T-helper 2 cell treated with Interferon-gamma antibody and Interleukin-4, amounts not matched to agents 100 ng/mL and 5 ng/mL, for 36 hours (primary cell): ENCODE measurements around the gene ENTR1. TPM values are rescaled to one million over a fixed set of nuclear protein-coding genes. Genes with fewer than 3 reads are reported as not detected.

Source experiments
- intact Hi-C: fragments of 100-400 bp; cut with micrococcal nuclease; formaldehyde crosslinking; loops from one replicate; pipeline ENCODE4 v1.15.1; 2023
- total RNA-seq: library from RNA; stranded (reverse); gene quantifications from 2 replicates; pipeline ENCODE4 v1.2.3, GENCODE V29; 2022

The ENTR1 gene
- total RNA-seq, 1 donor from 2014 or later: 69.9 TPM

GRCh38 chr9:136421791-136422190 lies 11.4 kb upstream of the ENTR1 start:
- intact Hi-C loops: no loop called here

- intact Hi-C loops: no loop called here
Measured at GRCh38 chr9:136419092-136419420, 8.6 kb upstream of the ENTR1 start.

- intact Hi-C loops: no loop called here
Measured at GRCh38 chr9:136418182-136419091, 8.0 kb upstream of the ENTR1 start.

- intact Hi-C loops: no loop called here
Measured at GRCh38 chr9:136416914-136417313, 6.5 kb upstream of the ENTR1 start.

GRCh38 chr9:136416427-136416826 lies 6.0 kb upstream of the ENTR1 start:
- intact Hi-C loops: no loop called here

GRCh38 chr9:136412962-136413361 lies 2.5 kb upstream of the ENTR1 start:
- intact Hi-C loops: no loop called here

- intact Hi-C loops: no loop called here
Measured at GRCh38 chr9:136411378-136411777, 964 bp upstream of the ENTR1 start.

- intact Hi-C loops: loop anchor here (1.0 to 10.0 kb wide), 3 partner anchors 10 to 125 kb away; partner anchors contain the start of genes SEC16A and SNAPC4
Measured at GRCh38 chr9:136409557-136410455, 608 bp downstream of the ENTR1 start.

GRCh38 chr9:136407911-136408310 lies 2.5 kb downstream of the ENTR1 start:
- intact Hi-C loops: loop anchor here (10.0 kb wide), 1 partner anchor 127 kb away; no protein-coding TSS in a partner anchor

- intact Hi-C loops: loop anchor here (10.0 kb wide), 1 partner anchor 128 kb away; no protein-coding TSS in a partner anchor
Measured at GRCh38 chr9:136407061-136407460, 3.4 kb downstream of the ENTR1 start.

- intact Hi-C loops: loop anchor here (10.0 kb wide), 1 partner anchor 129 kb away; no protein-coding TSS in a partner anchor
Measured at GRCh38 chr9:136405904-136406303, 4.5 kb downstream of the ENTR1 start.

GRCh38 chr9:136405481-136405880 lies 4.9 kb downstream of the ENTR1 start:
- intact Hi-C loops: loop anchor here (10.0 kb wide), 1 partner anchor 129 kb away; no protein-coding TSS in a partner anchor

GRCh38 chr9:136404801-136405136 lies 5.6 kb downstream of the ENTR1 start:
- intact Hi-C loops: loop anchor here (10.0 kb wide), 1 partner anchor 130 kb away; no protein-coding TSS in a partner anchor

GRCh38 chr9:136403915-136404800 lies 6.3 kb downstream of the ENTR1 start:
- intact Hi-C loops: loop anchor here (10.0 kb wide), 1 partner anchor 131 kb away; no protein-coding TSS in a partner anchor

- intact Hi-C loops: loop anchor here (10.0 kb wide), 1 partner anchor 131 kb away; no protein-coding TSS in a partner anchor
Measured at GRCh38 chr9:136403538-136403914, 6.9 kb downstream of the ENTR1 start.

- intact Hi-C loops: loop anchor here (10.0 kb wide), 1 partner anchor 133 kb away; no protein-coding TSS in a partner anchor
Measured at GRCh38 chr9:136402067-136402466, 8.3 kb downstream of the ENTR1 start.

GRCh38 chr9:136401173-136401922 lies 9.1 kb downstream of the ENTR1 start:
- intact Hi-C loops: loop anchor here (2.0 to 10.0 kb wide), 3 partner anchors 39 to 133 kb away; partner anchors contain the start of genes DNLZ and SEC16A

- intact Hi-C loops: loop anchor here (1.0 to 10.0 kb wide), 6 partner anchors 10 to 135 kb away; partner anchors contain the start of genes DNLZ, ENTR1, INPP5E and PMPCA
Measured at GRCh38 chr9:136400038-136400834, 10.2 kb downstream of the ENTR1 start, which contains the start of gene SNAPC4. TSS of gene SNAPC4 (minus strand) at chr9:136400170. CDS start at chr9:136398428, 1,742 bp downstream.
